Left kidney (tissue), 2 donors: ENCODE measurements around the gene SLIT1. TPM values are rescaled to one million over a fixed set of nuclear protein-coding genes. Genes with fewer than 3 reads are reported as not detected.

Experiments
- DNase-seq: peaks from one replicate; pipeline ENCODE4 v3.0.0-alpha.2; 2013
- polyA plus RNA-seq: library from polyadenylated mRNA; unstranded; fragments of 120-200 nt; gene quantifications from one replicate; pipeline ENCODE4 v1.2.1, GENCODE V29; 2013; ENCODE audit not compliant: insufficient read length

The SLIT1 gene
- polyA plus RNA-seq, 1 donor = 9.7 TPM

- DNase-seq = no peak
These were observed 105.5 kb downstream of the SLIT1 start for GRCh38 chr10:97080051-97080776.

- DNase-seq = no peak
These were observed 106.3 kb downstream of the SLIT1 start for GRCh38 chr10:97079448-97079847.

DNA sequence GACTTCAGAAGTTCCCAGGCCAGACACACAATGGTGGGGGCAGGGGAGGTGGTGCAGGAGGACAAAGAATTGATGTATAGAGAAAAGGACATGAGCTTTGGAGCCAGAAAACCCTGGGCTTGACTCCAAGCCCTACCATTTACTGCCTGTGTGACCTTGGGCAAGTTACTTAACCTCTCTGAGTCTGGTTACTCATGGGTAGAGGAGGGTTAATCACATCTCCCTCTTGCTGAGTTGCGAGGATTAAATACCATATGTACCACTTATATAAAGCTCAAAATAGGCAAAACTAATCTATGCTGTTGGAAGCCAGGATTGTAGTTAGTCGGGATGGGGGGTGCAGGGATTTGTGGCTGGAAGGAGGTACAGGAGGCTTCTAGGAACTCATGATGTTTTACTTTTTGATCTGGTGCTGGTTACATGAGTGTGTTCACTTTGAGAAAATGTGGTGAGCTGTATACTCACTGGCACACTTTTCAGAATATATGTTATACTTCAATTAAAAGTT, 106.8 kb downstream of the SLIT1 start:
- no peak for DNase-seq

DNA sequence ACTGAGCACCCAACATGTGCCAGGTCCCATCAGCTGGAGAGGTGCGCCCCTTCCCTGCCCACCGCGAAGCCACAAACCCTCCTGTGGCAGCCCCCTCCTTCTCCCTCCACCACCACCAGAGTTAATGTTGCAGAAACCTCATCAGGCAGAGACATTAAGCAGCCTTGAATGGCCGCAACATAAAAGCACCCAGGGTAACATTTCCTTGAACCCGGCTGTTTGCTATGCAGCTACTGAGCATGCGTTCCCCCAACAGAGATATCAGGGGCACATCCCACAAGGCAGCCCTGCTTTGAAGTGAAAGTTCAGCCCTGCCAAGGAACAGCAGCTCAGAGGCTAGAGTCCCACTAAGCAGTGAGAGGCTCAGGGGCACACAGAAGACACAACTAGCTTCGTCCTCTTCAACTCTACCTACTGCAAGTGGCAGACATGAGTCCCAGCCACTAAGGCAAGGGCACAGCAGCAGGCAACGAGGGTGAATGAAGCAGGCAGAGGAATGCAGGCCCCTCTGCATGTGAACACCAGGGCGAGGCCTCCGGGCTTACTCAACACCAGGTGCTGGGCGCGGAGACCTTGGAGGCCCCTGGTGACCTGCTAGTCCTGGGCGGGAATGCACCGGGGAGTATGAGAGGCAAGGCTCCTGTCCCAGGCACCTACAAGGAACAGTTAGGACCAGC, 107.4 kb downstream of the SLIT1 start:
- no peak for DNase-seq

GRCh38 chr10:97076781-97077180, 109.0 kb downstream of the SLIT1 start:
- DNase-seq = no peak

GRCh38 chr10:97075961-97076525, 109.7 kb downstream of the SLIT1 start:
- no peak for DNase-seq

DNA sequence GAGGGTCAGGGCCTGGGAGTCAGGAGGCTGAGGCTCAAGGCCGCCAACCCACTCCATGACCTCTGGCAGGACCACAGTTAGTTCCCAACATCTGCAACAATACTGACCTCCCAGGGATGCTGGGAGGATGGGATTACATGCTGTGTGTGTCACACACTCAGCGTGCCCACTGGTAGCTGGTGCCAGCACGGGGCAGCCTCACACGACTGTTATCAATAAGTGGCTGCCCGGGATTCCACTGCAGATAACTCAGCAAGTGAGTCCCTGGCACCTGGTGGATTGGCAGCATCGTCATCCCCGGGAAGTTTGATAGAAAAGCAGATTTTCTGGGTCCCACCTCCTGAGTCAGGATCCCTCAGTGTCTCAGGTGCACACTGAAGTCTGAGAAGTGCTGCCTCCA, 110.3 kb downstream of the SLIT1 start:
- DNase-seq = no peak

GRCh38 chr10:97074256-97075145, 111.3 kb downstream of the SLIT1 start:
- DNase-seq = no peak

DNA sequence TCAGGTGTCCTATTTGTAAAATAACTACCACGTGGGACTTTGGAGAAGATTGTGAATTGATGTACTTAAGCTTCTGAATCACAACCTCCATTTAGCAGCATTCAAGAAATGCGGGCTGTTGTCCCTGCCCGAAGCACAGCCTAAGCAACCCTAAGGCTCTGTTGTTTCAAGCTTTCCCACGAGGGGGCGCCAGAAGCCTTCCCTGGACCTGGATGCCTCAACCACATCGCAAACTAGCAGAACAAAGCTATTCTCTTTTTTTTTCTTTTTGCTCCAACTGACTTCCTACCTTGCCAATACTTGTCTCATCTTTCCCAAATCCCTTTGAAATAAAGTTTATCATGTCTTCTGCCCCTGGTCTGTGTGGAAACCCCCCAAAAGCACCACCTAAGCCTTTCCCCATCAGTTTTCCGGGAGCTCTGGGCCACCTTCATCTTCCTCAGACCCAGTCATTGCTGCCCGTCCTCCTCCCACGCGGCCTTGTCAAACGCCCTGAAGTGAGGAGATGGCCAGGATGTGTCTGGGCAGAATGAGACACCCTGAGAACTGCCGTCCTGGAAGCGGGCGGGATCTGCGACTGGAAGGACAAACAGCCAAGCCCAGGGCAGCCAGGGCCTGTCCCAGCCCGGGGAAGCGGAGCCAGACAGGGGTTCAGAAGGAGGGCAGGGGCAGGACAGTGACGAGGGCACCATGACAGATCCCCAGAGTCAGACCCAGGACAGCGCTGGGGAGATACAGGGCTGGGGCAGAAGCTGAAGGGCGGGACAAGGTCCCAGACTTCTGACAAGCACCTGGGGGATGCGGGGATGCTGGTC, 112.7 kb downstream of the SLIT1 start:
- peak; percentile 86 for DNase-seq

DNA sequence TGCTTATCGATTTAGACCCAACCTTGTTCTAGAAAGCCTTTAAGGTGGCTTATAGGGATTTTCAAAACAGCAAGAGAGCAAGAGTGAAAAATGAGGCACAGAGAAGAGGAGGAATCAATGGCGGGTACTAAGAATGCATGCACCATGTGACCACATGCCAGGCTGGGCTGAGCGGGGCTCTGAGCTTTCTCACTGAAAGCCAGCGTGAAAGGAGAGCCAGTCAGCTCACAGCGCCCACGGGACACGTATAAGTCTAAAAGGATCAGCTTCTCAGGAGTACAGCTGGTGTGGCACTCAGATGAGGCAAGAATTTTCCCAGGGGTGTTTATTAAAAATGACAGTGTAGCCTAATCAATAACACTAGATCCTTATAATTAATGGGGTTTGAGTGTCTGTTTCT, 114.3 kb downstream of the SLIT1 start:
- no peak for DNase-seq

DNA sequence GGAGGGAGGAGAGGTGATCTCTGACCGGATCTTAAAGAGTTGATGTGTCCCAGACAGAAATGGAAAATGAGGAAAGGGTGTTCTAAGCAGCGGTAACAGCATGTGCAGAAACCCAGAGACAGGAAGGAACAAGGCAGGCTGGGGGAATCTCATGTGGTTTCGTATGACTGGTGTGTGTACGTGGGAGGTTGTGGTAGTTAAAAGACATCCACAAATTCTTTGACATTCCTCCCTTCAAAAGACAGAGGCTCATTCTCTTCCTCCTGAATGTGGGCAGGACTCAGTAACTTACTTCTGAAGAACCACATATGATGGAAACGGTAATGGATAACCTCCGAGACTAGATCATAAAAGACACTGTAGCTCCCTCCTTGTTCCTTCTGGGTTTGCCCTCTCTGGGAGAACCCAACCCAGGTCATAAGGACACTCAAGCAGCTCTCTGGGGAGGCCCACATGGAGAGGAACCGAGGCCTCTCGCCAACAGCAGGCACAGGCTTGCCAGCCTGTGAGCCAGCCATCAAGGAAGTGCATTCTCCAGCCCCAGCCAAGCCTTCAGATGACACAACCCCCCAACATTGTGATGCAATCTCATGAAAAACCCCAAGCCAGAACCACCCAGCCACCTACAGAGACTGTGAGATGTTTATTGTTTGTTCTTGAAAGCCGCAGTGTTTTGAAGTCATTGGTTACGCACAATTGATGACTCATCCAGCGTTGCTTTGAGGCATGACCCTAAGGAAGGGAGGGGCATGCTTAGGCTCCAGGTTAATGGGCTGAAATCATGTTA, 116.0 kb downstream of the SLIT1 start:
- DNase-seq = peak; percentile 19

GRCh38 chr10:97069026-97069425, 116.7 kb downstream of the SLIT1 start:
- no peak for DNase-seq

- DNase-seq = no peak
These were observed 117.9 kb downstream of the SLIT1 start for GRCh38 chr10:97067716-97068391.

- no peak for DNase-seq
These were observed 118.7 kb downstream of the SLIT1 start for GRCh38 chr10:97066877-97067555.

GRCh38 chr10:97065686-97066660, 119.8 kb downstream of the SLIT1 start:
- DNase-seq = no peak

GRCh38 chr10:97065128-97065527, 120.6 kb downstream of the SLIT1 start:
- DNase-seq = no peak

DNA sequence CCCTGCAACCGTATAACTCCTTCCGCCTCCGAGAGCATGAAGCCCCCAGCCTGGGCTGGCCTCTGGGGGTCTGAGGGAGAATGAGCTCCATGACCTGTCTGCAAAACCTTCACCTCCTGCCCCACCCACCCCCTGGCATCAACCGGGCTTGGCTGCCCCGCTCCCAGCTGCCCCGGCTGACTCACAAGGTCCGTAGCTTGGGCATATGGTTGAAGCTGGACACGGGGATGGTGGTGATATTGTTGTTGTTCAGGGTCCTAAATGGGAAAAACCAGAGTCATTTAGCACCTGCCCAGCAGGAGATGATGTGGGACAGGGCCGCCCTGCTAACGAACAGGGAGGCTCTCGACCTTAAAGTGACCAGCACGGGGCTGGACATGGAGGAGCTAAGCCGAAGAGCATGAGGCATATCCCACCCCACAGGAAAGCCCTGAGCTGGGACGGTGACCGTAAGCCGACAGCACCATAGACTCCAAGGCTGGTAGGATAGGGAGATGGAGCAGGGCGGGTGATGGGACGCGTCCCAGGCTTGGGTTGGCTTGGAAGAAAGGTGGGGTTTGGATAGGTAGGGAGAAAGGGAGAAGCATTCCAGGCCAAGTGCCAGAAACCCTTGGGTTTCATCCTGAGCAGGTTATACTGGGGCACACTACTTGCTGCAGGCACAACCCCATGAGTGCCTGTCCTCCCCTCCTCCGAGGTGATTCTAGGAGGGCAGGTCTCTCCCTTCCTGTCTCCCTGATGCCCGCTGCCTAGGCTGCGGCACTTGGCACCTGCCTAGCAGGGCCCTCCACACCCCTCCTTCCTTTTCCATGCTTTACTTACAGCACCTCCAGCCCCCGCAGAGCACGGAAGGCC, 121.5 kb downstream of the SLIT1 start:
- DNase-seq = no peak
